Naive thymus-derived CD4-positive, alpha-beta T cell (primary cell): Measurements from ENCODE around the gene OLFML2A. TPM values are rescaled to one million over a fixed set of nuclear protein-coding genes. Genes with fewer than 3 reads are reported as not detected.
A peak's percentile ranks its signal among the peaks of the same experiment; 100 is the strongest.

Experiments
- ATAC-seq: fragments of 150-1000 bp; cut with Tn5 transposase; 2 replicates; pipeline ENCODE4 v1.10.0; 2021; ENCODE audit warnings: mild to moderate bottlenecking, moderate library complexity
- CTCF ChIA-PET: fragments of 350-600 bp; sonication (Branson Sonifier 250); formaldehyde crosslinking; loops from one replicate; lab custom pipeline; 2021; ENCODE audit warnings: antibody characterized with exemption; lab: Charles Lee
- POLR2A ChIA-PET: fragments of 350-600 bp; sonication (Branson Sonifier 250); formaldehyde crosslinking; loops from one replicate; lab custom pipeline; 2021; ENCODE audit warnings: antibody characterized with exemption, inconsistent platforms; lab: Charles Lee
- DNase-seq, 9 donors: peaks; one replicate each; pipeline versions ENCODE4 v3.0.0 to v3.0.0-alpha.2; 2020 to 2022; ENCODE audit warnings: mixed read lengths in 1 of 9
- H3K27ac ChIP-seq: one replicate; pipeline ENCODE4 v1.7.0; 2013; ENCODE audit warnings: mild to moderate bottlenecking, low read depth, low read length, moderate library complexity
- H3K27me3 ChIP-seq, 2 donors: one replicate each; pipeline ENCODE4 v1.7.0; 2013; ENCODE audit warnings: low read length in 2 of 2, mild to moderate bottlenecking in 2 of 2, moderate library complexity in 2 of 2; ENCODE audit not compliant: control insufficient read depth in 2 of 2, insufficient read depth in 2 of 2
- H3K36me3 ChIP-seq, 3 experiments: 1 replicate in 2 of 3; 2 replicates in 1 of 3; pipeline ENCODE4 v1.7.0; 2013; ENCODE audit warnings: low read length in 3 of 3, mild to moderate bottlenecking in 3 of 3, moderate library complexity in 1 of 3; ENCODE audit not compliant: insufficient read depth in 3 of 3, control insufficient read depth in 2 of 3
- H3K4me1 ChIP-seq, 2 donors: one replicate each; pipeline ENCODE4 v1.7.0; 2013; ENCODE audit warnings: low read length in 2 of 2, mild to moderate bottlenecking in 2 of 2, moderate library complexity in 1 of 2; ENCODE audit not compliant: control insufficient read depth in 2 of 2, insufficient read depth in 2 of 2
- H3K4me3 ChIP-seq: 2 replicates; pipeline ENCODE4 v1.7.0; 2013; ENCODE audit warnings: mild to moderate bottlenecking, low read length
- H3K9me3 ChIP-seq, 3 experiments: 1 replicate in 2 of 3; 2 replicates in 1 of 3; pipeline ENCODE4 v1.7.0; 2013; ENCODE audit warnings: low read length in 3 of 3; ENCODE audit not compliant: control insufficient read depth in 2 of 3
- H3K27ac Mint-ChIP-seq, 9 donors: one replicate each; pipeline ENCODE4 v1.8.0; 2020 to 2022; ENCODE audit warnings: mixed read lengths in 9 of 9, mild to moderate bottlenecking in 8 of 9, moderate library complexity in 5 of 9, inconsistent platforms in 2 of 9
- H3K27me3 Mint-ChIP-seq, 5 donors: one replicate each; pipeline ENCODE4 v1.8.0; 2021 to 2022; ENCODE audit warnings: mixed read lengths in 5 of 5, mild to moderate bottlenecking in 1 of 5
- H3K36me3 Mint-ChIP-seq, 5 donors: one replicate each; pipeline ENCODE4 v1.8.0; 2020 to 2022; ENCODE audit warnings: mixed read lengths in 5 of 5, mild to moderate bottlenecking in 3 of 5, inconsistent platforms in 1 of 5
- H3K4me1 Mint-ChIP-seq, 7 donors: one replicate each; pipeline ENCODE4 v1.8.0; 2020 to 2022; ENCODE audit warnings: mixed read lengths in 7 of 7, mild to moderate bottlenecking in 3 of 7, inconsistent platforms in 1 of 7
- H3K4me3 Mint-ChIP-seq, 10 donors: one replicate each; pipeline ENCODE4 v1.8.0; 2020 to 2022; ENCODE audit warnings: mild to moderate bottlenecking in 10 of 10, mixed read lengths in 10 of 10, moderate library complexity in 6 of 10, inconsistent platforms in 2 of 10
- H3K9me3 Mint-ChIP-seq, 11 donors: one replicate each; pipeline ENCODE4 v1.8.0; 2020 to 2022; ENCODE audit warnings: mixed read lengths in 11 of 11, mild to moderate bottlenecking in 4 of 11, inconsistent platforms in 1 of 11, moderate library complexity in 1 of 11
- intact Hi-C, 2 donors: fragments of 100-400 bp; cut with micrococcal nuclease; formaldehyde crosslinking; loops; one replicate each; pipeline ENCODE4 v1.15.1; 2023
- polyA plus RNA-seq, 2 donors: library from polyadenylated mRNA; unstranded; fragments of 300-500 nt; fragmentation: Illumina TruSeq; gene quantifications; one replicate each; pipeline ENCODE4 v1.2.3, GENCODE V29; 2021
- total RNA-seq, 6 experiments: library from RNA in 5 of 6; stranded (reverse) in 5 of 6; gene quantifications; 1 replicate in 5 of 6; 2 replicates in 1 of 6; pipeline ENCODE4 v1.2.3 and lab custom pipeline; 2021 to 2026

OLFML2A gene
- total and polyA plus RNA-seq, 7 experiments from 2014 or later = 0.51 TPM; not detected in 6

GRCh38 chr9:124828489-124829333, 51.8 kb downstream of the OLFML2A start:
- Histone ChIP-seq H3K4me3 (no peak overlapping the region), H3K27me3 (no peaks in the 10 kb centered on the region), H3K27ac (no peak overlapping the region), H3K9me3 (no peaks in the 10 kb centered on the region), H3K4me1 (no peaks in the 10 kb centered on the region), H3K36me3 (no peaks in the 10 kb centered on the region)
- intact Hi-C loops = no loop called here
- H3K4me3 Mint-ChIP-seq = no peak overlapping the region
- H3K27ac Mint-ChIP-seq = peak overlapping the region in 1 of 9 donors; percentile 45
- CTCF ChIA-PET = interaction anchor here (0.5 kb wide), 1 partner anchor 91 kb away, joined by 3 read pairs; no protein-coding TSS in a partner anchor
- POLR2A ChIA-PET = no interaction called here
- H3K27me3 Mint-ChIP-seq = peaks cover 0 to 6% (median 4%) of the 10 kb centered on the region in 5 donors
- DNase-seq = no peak
- H3K36me3 Mint-ChIP-seq = peaks cover 0 to 4% (median 0%) of the 10 kb centered on the region in 5 donors
- H3K9me3 Mint-ChIP-seq = peaks cover 0 to 5% (median 0%) of the 10 kb centered on the region in 11 donors
- H3K4me1 Mint-ChIP-seq = peaks cover 0 to 5% (median 0%) of the 10 kb centered on the region in 7 donors
- ATAC-seq = no peak

GRCh38 chr9:124829334-124829669, 52.4 kb downstream of the OLFML2A start:
- Mint-ChIP-seq H3K27me3 (peaks cover 0 to 8% (median 4%) of the 10 kb centered on the region in 5 donors), H3K27ac (no peak overlapping the region)
- POLR2A ChIA-PET = no interaction called here

GRCh38 chr9:124830593-124830992, 53.7 kb downstream of the OLFML2A start:
- Mint-ChIP-seq H3K36me3 (peaks cover 0 to 4% (median 0%) of the 10 kb centered on the region in 5 donors), H3K4me1 (peaks cover 0 to 5% (median 0%) of the 10 kb centered on the region in 7 donors), H3K27ac (no peak overlapping the region), H3K4me3 (no peak overlapping the region), H3K27me3 (peaks cover under 1 to 17% (median 4%) of the 10 kb centered on the region in 5 donors), H3K9me3 (peaks cover 0 to 5% (median 0%) of the 10 kb centered on the region in 11 donors)
- Histone ChIP-seq H3K4me3 (no peak overlapping the region), H3K36me3 (no peaks in the 10 kb centered on the region), H3K27me3 (no peaks in the 10 kb centered on the region), H3K27ac (no peak overlapping the region), H3K4me1 (no peaks in the 10 kb centered on the region), H3K9me3 (no peaks in the 10 kb centered on the region)
- CTCF ChIA-PET = no interaction called here
- POLR2A ChIA-PET = no interaction called here
- ATAC-seq (no peak), DNase-seq (no peak)
- intact Hi-C loops = no loop called here

More at GRCh38 chr9:124829334-124829669, 52.4 kb downstream of the OLFML2A start:
- no peak for ATAC-seq
- Histone ChIP-seq H3K4me3 (no peak overlapping the region), H3K27me3 (no peaks in the 10 kb centered on the region), H3K9me3 (no peaks in the 10 kb centered on the region), H3K27ac (no peak overlapping the region), H3K4me1 (no peaks in the 10 kb centered on the region), H3K36me3 (no peaks in the 10 kb centered on the region)
- H3K4me3 Mint-ChIP-seq = no peak overlapping the region
- CTCF ChIA-PET = no interaction called here
- H3K9me3 Mint-ChIP-seq = peaks cover 0 to 5% (median 0%) of the 10 kb centered on the region in 11 donors
- intact Hi-C loops = no loop called here
- peaks cover 0 to 4% (median 0%) of the 10 kb centered on the region in 5 donors for H3K36me3 Mint-ChIP-seq
- H3K4me1 Mint-ChIP-seq = peaks cover 0 to 5% (median 0%) of the 10 kb centered on the region in 7 donors
- DNase-seq = no peak

GRCh38 chr9:124831642-124832364, 54.9 kb downstream of the OLFML2A start:
- Histone ChIP-seq H3K27ac (no peak overlapping the region), H3K9me3 (no peaks in the 10 kb centered on the region), H3K4me3 (no peak overlapping the region), H3K4me1 (no peaks in the 10 kb centered on the region), H3K36me3 (no peaks in the 10 kb centered on the region), H3K27me3 (no peaks in the 10 kb centered on the region)
- no peak overlapping the region for H3K4me3 Mint-ChIP-seq
- peaks cover 2 to 19% (median 7%) of the 10 kb centered on the region in 5 donors for H3K27me3 Mint-ChIP-seq
- no peak overlapping the region for H3K27ac Mint-ChIP-seq
- H3K4me1 Mint-ChIP-seq = peaks cover 0 to 5% (median 0%) of the 10 kb centered on the region in 7 donors
- CTCF ChIA-PET = interaction anchor here (0.9 kb wide), 1 partner anchor 21 kb away, joined by 3 read pairs; no protein-coding TSS in a partner anchor
- POLR2A ChIA-PET = no interaction called here
- intact Hi-C loops = no loop called here
- no peaks in the 10 kb centered on the region for H3K36me3 Mint-ChIP-seq
- no peaks in the 10 kb centered on the region for H3K9me3 Mint-ChIP-seq
- DNase-seq = no peak
- no peak for ATAC-seq

- Histone ChIP-seq H3K27me3 (peaks cover 0 to 3% of the 10 kb centered on the region in 2 donors), H3K4me1 (no peaks in the 10 kb centered on the region), H3K36me3 (no peaks in the 10 kb centered on the region), H3K27ac (no peak overlapping the region), H3K9me3 (no peaks in the 10 kb centered on the region), H3K4me3 (no peak overlapping the region)
- no peak for ATAC-seq
- H3K9me3 Mint-ChIP-seq = no peaks in the 10 kb centered on the region
- H3K27me3 Mint-ChIP-seq = peaks cover 18 to 36% (median 22%) of the 10 kb centered on the region in 5 donors
- ChIA-PET POLR2A (no interaction called here), CTCF (interaction anchor here (0.7 kb wide), 1 partner anchor 144 kb away, joined by 3 read pairs; no protein-coding TSS in a partner anchor)
- H3K36me3 Mint-ChIP-seq = no peaks in the 10 kb centered on the region
- H3K4me1 Mint-ChIP-seq = no peaks in the 10 kb centered on the region
- H3K4me3 Mint-ChIP-seq = no peak overlapping the region
- intact Hi-C loops = no loop called here
- DNase-seq = no peak
- no peak overlapping the region for H3K27ac Mint-ChIP-seq
Measured at GRCh38 chr9:124834591-124834990, 57.7 kb downstream of the OLFML2A start.

- no peaks in the 10 kb centered on the region for H3K36me3 ChIP-seq
- H3K4me3 Mint-ChIP-seq = no peak overlapping the region
- intact Hi-C loops = no loop called here
- H3K27me3 ChIP-seq = peaks cover 0 to 3% of the 10 kb centered on the region in 2 donors
- no peaks in the 10 kb centered on the region for H3K36me3 Mint-ChIP-seq
- ChIA-PET POLR2A (no interaction called here), CTCF (no interaction called here)
- ATAC-seq (no peak), DNase-seq (no peak)
- H3K4me3 ChIP-seq = no peak overlapping the region
- no peak overlapping the region for H3K27ac ChIP-seq
- H3K27ac Mint-ChIP-seq = no peak overlapping the region
- H3K9me3 ChIP-seq = no peaks in the 10 kb centered on the region
- H3K4me1 Mint-ChIP-seq = no peaks in the 10 kb centered on the region
- H3K4me1 ChIP-seq = no peaks in the 10 kb centered on the region
- peaks cover 19 to 37% (median 23%) of the 10 kb centered on the region in 5 donors for H3K27me3 Mint-ChIP-seq
- H3K9me3 Mint-ChIP-seq = no peaks in the 10 kb centered on the region
Measured at GRCh38 chr9:124835026-124835557, 58.2 kb downstream of the OLFML2A start.
